Measurements from ENCODE around the gene CCDC124. TPM values are rescaled to one million over a fixed set of nuclear protein-coding genes. Genes with fewer than 3 reads are reported as not detected.
"Not testable (repeated sequence)": the region's sequence is repeated elsewhere in the genome, so short reads cannot be mapped to it uniquely, and the experiment has no call there.

Gene CCDC124
- total RNA-seq, 1 donor from 2014 or later: 59.7 TPM

- no peaks in the 10 kb centered on the region for H3K36me3 ChIP-seq
- intact Hi-C loops (cut with DNase I): no loop called here
- no peak overlapping the region for H3K27ac ChIP-seq
- no peak for DNase-seq (ENCODE audit: extremely low spot score in 2 of 2)
- H3K27me3 ChIP-seq: no peaks in the 10 kb centered on the region
- H3K4me1 ChIP-seq: no peaks in the 10 kb centered on the region
- no peak for TF ChIP-seq POLR2A (IDR thresholded peaks at IDR 0.05)
- TF ChIP-seq, protein P1, sequence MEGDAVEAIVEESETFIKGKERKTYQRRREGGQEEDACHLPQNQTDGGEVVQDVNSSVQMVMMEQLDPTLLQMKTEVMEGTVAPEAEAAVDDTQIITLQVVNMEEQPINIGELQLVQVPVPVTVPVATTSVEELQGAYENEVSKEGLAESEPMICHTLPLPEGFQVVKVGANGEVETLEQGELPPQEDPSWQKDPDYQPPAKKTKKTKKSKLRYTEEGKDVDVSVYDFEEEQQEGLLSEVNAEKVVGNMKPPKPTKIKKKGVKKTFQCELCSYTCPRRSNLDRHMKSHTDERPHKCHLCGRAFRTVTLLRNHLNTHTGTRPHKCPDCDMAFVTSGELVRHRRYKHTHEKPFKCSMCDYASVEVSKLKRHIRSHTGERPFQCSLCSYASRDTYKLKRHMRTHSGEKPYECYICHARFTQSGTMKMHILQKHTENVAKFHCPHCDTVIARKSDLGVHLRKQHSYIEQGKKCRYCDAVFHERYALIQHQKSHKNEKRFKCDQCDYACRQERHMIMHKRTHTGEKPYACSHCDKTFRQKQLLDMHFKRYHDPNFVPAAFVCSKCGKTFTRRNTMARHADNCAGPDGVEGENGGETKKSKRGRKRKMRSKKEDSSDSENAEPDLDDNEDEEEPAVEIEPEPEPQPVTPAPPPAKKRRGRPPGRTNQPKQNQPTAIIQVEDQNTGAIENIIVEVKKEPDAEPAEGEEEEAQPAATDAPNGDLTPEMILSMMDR (IDR thresholded peaks at IDR 0.05): no peak
- no peak for TF ChIP-seq POLR2AphosphoS5 (IDR thresholded peaks at IDR 0.05; ENCODE audit: insufficient read depth in 1 of 2, low read depth in 1 of 2)
- H3K9me3 ChIP-seq: no peaks in the 10 kb centered on the region
- H3K4me3 ChIP-seq: no peak overlapping the region
Measured at GRCh38 chr19:17985037-17985818, 52.4 kb downstream of the CCDC124 start.

GRCh38 chr19:17986569-17986968 lies 53.8 kb downstream of the CCDC124 start:
- intact Hi-C loops (cut with DNase I); H3K4me1 ChIP-seq; H3K27me3 ChIP-seq; H3K27ac ChIP-seq; H3K4me3 ChIP-seq; DNase-seq (ENCODE audit: extremely low spot score in 2 of 2); H3K9me3 ChIP-seq; H3K36me3 ChIP-seq: not testable (repeated sequence)

- Histone ChIP-seq H3K36me3 (no peaks in the 10 kb centered on the region), H3K4me3 (no peak overlapping the region), H3K9me3 (no peaks in the 10 kb centered on the region), H3K27me3 (no peaks in the 10 kb centered on the region), H3K4me1 (no peaks in the 10 kb centered on the region), H3K27ac (no peak overlapping the region)
- TF ChIP-seq POLR2AphosphoS5 (IDR thresholded peaks at IDR 0.05; ENCODE audit: insufficient read depth in 1 of 2, low read depth in 1 of 2): no peak
- TF ChIP-seq POLR2A (IDR thresholded peaks at IDR 0.05): no peak
- TF ChIP-seq, protein P1 (IDR thresholded peaks at IDR 0.05): no peak
- intact Hi-C loops (cut with DNase I): no loop called here
- no peak for DNase-seq (ENCODE audit: extremely low spot score in 2 of 2)
Measured at GRCh38 chr19:17988161-17988560, 55.3 kb downstream of the CCDC124 start.

GRCh38 chr19:17989425-17990094 lies 56.7 kb downstream of the CCDC124 start:
- Histone ChIP-seq H3K27ac (no peak overlapping the region), H3K27me3 (no peaks in the 10 kb centered on the region), H3K9me3 (no peaks in the 10 kb centered on the region), H3K36me3 (no peaks in the 10 kb centered on the region), H3K4me3 (no peak overlapping the region), H3K4me1 (no peaks in the 10 kb centered on the region)
- TF ChIP-seq POLR2A (IDR thresholded peaks at IDR 0.05) (no peak), POLR2AphosphoS5 (IDR thresholded peaks at IDR 0.05; ENCODE audit: insufficient read depth in 1 of 2, low read depth in 1 of 2) (no peak)
- TF ChIP-seq, protein P1 (IDR thresholded peaks at IDR 0.05): no peak
- no peak for DNase-seq (ENCODE audit: extremely low spot score in 2 of 2)
- intact Hi-C loops (cut with DNase I): loop anchor here (10.0 kb wide), 1 partner anchor 125 kb away; no protein-coding TSS in a partner anchor

- TF ChIP-seq, protein P1 (IDR thresholded peaks at IDR 0.05): no peak
- TF ChIP-seq POLR2AphosphoS5 (IDR thresholded peaks at IDR 0.05; ENCODE audit: insufficient read depth in 1 of 2, low read depth in 1 of 2) (no peak), POLR2A (IDR thresholded peaks at IDR 0.05) (no peak)
- no peaks in the 10 kb centered on the region for H3K9me3 ChIP-seq
- DNase-seq (ENCODE audit: extremely low spot score in 2 of 2): no peak
- no peaks in the 10 kb centered on the region for H3K27me3 ChIP-seq
- no peak overlapping the region for H3K4me3 ChIP-seq
- intact Hi-C loops (cut with DNase I): loop anchor here (10.0 kb wide), 1 partner anchor 128 kb away; no protein-coding TSS in a partner anchor
- H3K36me3 ChIP-seq: no peaks in the 10 kb centered on the region
- no peaks in the 10 kb centered on the region for H3K4me1 ChIP-seq
- H3K27ac ChIP-seq: no peak overlapping the region
Measured at GRCh38 chr19:17993076-17993813, 60.4 kb downstream of the CCDC124 start.
